NK-92 (cell line): Measurements from ENCODE around the gene PRKCH.
"Not testable (repeated sequence)": the region's sequence is repeated elsewhere in the genome, so short reads cannot be mapped to it uniquely, and the experiment has no call there.

ENCODE experiments used
- DNase-seq: peaks from one replicate; lab custom pipeline; 2025; ENCODE audit not compliant: unreplicated experiment; lab: John Stamatoyannopoulos, UW

Gene PRKCH

GRCh38 chr14:61451891-61452400, 130.6 kb downstream of the PRKCH start:
- no peak for DNase-seq

DNA sequence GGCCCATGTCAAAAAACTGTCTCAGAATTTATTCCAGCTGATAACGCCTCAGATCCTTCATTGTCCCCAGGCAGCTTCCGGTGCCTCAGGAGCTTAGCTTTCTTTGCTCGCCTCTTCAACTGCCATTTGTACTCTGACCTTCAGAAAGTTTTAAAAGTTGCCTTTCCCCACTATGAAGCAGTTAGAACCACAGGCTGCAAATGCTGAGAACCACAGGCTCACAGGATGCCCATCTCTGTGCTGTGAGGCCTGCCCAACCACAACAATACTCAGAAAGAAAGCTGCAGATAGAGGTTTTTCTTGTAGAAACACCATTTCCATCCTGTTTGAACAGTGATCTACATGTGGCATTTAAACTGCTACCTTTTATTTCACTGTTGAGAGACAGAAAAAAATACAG, 131.1 kb downstream of the PRKCH start:
- no peak for DNase-seq

GRCh38 chr14:61453103-61453767, 131.9 kb downstream of the PRKCH start:
- DNase-seq, result no peak

GRCh38 chr14:61454545-61454944, 133.2 kb downstream of the PRKCH start:
- DNase-seq, result no peak

DNA sequence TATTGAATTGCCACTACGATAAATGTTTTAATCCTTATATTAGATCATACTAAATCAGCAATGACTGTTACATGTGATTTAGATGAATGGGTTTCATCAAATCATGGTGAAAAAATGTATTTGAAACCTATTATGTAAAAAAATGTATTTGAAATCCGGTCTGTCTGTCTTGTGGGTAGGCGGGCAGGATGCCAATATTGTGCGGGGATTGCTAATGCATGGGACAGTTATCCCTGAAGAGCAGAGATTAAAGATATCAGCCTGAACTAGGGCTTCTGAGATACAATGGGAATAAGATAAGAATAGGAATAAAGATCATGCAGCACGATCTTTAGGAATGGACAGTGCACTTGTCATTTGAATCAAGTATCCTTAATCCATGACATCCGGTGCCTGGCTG, 134.0 kb downstream of the PRKCH start:
- DNase-seq, result no peak

GRCh38 chr14:61456720-61457119, 135.3 kb downstream of the PRKCH start:
- no peak for DNase-seq

GRCh38 chr14:61458766-61459165, 137.4 kb downstream of the PRKCH start:
- DNase-seq, result no peak

GRCh38 chr14:61459229-61459628, 137.8 kb downstream of the PRKCH start:
- DNase-seq, result no peak

GRCh38 chr14:61460063-61460462, 138.7 kb downstream of the PRKCH start:
- DNase-seq, result no peak

DNA sequence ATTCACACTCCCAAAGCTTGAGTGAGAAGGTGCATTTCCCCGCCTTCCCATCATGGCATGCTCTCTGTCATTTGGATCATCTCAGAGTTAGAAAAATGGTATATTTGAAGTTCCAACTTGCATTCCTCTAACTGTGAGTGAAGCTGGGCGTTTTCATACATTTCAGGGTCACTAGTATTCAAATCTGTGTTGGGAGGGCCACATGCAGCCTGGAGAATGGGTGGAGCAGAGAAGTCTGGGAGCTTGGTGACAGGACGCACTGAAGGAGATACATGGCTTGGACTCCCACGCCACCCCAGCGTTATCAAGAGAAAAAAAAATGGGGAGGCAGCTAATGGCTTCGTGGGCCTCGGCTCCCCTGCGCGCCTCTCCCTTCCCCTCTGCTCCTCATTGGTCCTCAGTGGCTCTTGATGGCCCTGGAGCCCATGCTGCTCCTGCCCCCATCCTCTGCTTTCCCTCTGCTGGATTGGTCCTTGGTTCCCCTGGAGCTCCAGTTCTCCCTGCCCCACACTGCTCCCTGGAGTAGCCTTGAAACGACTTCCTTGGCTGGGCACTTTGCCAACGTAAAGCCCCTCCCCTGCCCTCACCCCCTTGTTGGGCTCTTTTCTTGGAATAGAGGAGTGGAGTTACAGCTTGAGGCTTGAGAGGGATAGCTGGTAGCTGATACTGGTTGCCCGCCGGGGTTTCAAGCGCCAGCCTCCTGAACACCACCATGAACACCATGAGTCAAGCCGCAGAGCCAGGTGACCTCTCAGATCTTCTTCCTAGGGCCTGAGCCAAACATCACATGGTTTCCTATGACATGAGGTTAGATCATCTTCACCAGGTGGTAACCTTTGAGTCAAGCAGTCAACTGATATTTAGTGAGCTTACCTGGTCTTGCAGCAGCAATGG, 139.6 kb downstream of the PRKCH start:
- no peak for DNase-seq

GRCh38 chr14:61461808-61462275, 140.5 kb downstream of the PRKCH start:
- DNase-seq, result no peak

- no peak for DNase-seq
These were observed 141.3 kb downstream of the PRKCH start for GRCh38 chr14:61462566-61463193.

- no peak for DNase-seq
These were observed 142.4 kb downstream of the PRKCH start for GRCh38 chr14:61463664-61464285.

DNA sequence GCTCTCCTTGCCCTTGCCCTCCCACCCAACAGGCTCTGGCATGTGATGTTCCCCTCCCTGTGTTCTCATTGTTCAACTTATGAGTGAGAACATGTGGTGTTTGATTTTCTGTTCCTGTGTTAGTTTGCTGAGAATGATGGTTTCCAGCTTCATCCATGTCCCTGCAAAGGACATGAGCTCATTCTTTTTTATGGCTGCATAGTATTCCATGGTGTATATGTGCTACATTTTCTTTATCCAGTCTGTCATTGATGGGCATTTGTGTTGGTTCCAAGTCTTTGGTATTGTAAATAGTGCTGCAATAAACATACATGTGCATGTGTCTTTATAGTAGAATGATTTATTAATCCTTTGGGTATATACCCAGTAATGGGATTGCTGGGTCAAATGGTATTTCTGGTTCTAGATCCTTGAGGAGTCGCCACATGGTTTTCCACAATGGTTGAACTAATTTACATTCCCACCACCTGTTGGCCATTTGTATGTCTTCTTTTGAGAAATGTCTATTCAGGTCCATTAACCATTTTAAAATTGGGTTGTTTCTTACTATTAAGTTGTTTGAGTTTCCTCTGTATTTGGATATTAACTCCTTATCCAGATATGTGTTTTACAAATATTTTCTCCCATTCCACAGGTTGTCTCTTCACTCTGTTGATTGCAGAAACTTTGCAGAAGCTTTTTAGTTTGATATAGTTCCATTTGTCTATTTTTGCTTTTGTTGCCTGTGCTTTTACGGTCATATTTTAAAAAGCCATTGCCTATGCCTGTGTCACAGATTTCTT, 143.4 kb downstream of the PRKCH start:
- DNase-seq, result not testable (repeated sequence)

GRCh38 chr14:61466249-61466904, 145.0 kb downstream of the PRKCH start:
- DNase-seq, result no peak

DNA sequence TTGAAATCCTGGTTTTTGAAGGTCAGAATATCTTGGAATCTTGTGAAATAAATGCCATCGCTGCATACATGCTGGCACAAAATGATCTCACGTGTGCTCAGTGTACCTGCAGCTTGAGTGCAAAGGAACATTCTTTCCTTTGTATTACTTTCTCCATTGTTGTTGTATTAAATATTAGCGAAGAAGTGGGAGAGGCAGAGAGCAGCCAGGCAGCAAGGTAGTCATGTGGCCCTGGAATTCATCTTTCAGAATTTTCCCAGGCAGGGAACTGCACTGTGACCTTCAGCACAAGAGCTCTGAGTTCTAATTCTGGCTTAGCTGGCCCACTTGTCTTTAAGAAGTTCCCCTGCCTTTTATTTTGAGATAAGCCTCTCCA, 145.5 kb downstream of the PRKCH start:
- DNase-seq, result no peak

DNA sequence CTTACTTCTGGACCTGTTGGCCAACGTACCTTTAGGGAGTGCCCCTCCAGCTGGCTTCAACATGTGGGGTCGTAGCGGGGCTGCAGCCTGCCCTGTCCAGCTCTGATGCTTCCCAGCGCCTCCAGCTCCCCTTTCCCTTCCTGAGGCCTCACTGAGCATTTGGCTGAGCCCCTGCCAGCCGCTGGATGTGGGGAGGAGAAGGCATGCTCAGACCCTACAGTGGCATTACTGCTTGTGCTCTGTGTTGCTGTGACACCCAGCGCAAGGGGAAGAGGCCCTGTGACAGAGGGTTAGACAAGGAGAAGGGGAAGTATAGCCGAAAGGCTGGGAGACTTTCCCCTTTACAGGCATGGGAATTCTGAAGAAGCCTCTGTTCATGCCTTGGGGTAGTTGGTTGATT, 145.9 kb downstream of the PRKCH start:
- DNase-seq, result no peak

- no peak for DNase-seq
These were observed 146.9 kb downstream of the PRKCH start for GRCh38 chr14:61468063-61468825.

- no peak for DNase-seq
These were observed 148.4 kb downstream of the PRKCH start for GRCh38 chr14:61469781-61470180.
